ENCODE data around the gene P2RY2.

DNA sequence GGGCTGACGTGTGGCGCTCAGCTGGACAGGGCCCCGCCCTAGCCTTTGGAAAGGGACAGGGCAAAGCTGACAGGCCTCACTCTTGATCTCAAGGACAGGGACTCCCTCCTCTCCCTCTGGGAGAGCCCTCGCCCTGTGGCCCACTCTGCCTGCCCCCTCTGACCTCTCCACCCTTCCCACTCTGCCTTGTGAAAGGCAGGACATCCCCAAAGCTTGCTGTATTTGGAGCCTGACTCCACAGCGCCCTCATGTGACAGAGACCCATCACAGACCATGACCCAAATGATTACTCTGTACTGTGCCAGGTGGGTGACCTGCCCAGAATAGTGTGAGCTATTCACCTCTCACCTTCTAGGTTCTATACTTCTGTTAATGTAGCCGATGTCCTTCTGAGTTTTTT, 18.8 kb downstream of the P2RY2 start:
- TF ChIP-seq GATA2 (IDR thresholded peaks at IDR 0.05; ENCODE audit: low read depth, low read length) (no peak), GATA3 (IDR thresholded peaks at IDR 0.05; ENCODE audit: low read depth, low read length) (no peak)
